Activated CD4-positive, alpha-beta T cell treated with anti-CD3 and anti-CD28 coated beads, Interleukin-10, Interleukin-2, amounts not matched to agents 100 ng/mL and 50 ng/mL, durations not matched to agents 16 hours and 8 hours (primary cell): ENCODE data around the gene MYZAP.
A peak's percentile ranks its signal among the peaks of the same experiment; 100 is the strongest.

ENCODE experiments used
- DNase-seq: peaks from one replicate; pipeline ENCODE4 v3.0.0-alpha.2; 2020

MYZAP gene

GRCh38 chr15:57631386-57632110, 39.8 kb downstream of the MYZAP start:
- no peak for DNase-seq

DNA sequence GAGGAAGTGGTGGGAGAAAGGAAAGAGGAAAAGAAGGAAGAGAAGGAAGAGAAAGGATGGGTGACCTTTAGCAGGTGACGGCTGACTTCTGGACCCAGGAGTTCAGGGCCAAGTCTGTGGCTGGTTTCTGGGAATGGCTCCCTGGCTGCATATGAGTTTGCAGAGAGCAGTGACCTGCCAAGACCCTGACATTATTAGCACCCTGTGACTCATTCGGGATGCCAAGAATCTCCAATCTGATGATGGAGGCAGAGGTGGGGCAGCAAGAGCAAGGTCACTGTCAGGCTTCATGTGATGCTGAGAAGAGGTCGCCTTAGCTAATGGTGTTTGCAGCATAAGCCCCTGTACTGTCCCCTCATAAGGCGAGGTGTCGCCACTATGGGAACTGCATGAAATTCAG, 42.6 kb downstream of the MYZAP start:
- no peak for DNase-seq

- no peak for DNase-seq
Measured at GRCh38 chr15:57635300-57635909, 43.7 kb downstream of the MYZAP start.

GRCh38 chr15:57637846-57638245, 46.1 kb downstream of the MYZAP start:
- no peak for DNase-seq

DNA sequence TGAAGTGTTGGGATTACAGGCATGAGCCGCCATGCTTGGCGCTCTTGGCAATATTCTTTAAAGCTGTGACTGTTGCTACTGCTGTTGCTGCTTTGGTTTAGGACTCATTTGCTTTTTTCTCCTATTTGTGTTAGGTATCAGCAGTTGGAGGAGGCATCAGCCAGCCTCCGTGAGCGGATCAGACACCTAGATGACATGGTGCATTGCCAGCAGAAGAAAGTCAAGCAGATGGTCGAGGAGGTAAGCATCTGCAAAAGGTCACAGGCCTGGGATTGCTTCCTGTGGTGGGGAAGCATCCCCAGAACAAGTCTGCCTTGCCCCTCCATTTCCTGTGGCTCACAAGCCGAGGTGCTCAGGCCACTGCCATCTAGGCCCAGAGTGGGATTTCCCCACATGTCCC, 47.6 kb downstream of the MYZAP start:
- DNase-seq = no peak

- DNase-seq = peak; percentile 32
Measured at GRCh38 chr15:57640930-57641682, 49.4 kb downstream of the MYZAP start.

DNA sequence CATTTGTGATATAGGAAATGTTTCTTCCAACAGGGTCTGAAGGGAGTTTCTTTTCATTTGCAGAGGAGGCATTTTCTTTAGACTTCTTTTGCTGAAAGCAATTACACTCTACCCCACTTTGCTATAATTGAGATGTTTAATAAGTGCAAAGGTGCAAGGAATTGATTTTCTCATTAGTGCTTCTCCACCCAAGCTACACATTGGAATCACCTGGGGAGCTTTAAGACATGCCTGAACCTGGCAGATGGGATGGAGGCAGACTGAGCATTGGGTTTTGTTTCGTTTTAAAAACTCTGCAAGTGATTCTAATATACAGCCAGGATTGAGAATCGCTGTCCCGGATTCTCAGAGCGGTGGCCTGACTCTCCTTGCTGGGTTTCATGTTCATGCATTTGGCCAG, 52.1 kb downstream of the MYZAP start:
- DNase-seq = no peak

- no peak for DNase-seq
Measured at GRCh38 chr15:57646087-57646486, 54.4 kb downstream of the MYZAP start.

DNA sequence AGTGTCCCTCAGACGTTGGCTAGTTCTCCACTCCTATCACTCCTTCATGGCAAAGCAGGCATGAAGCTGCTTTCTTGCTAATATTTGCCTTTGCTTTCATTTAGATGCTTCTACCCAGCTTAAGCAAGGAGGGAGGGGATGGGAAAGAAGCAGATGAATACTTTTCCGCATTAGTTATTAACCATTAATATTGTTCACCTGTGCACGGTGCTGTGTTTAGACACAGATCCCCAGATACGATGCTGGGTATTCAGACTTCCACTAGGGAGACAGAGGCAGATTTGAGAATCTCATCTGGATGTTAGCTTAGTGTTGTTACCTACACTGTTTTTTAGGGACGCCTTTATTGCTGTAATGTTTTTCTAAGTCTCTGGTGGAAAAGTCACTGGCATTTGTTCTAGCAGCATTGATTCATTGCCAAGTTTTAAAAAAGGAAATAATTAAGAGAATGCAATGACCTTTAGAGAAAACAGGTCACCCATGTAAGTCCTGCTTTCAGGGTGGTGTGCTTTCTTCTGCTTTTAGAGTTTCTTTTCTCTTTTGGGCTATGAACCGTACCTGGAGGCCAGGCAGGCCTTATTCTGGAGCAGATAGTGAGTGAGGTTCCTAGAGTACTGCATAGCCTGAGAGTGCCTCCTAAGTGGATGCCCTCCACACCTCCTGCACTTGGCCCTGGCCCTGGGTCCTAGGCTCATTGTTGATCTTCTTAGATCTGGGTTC, 55.5 kb downstream of the MYZAP start:
- no peak for DNase-seq

GRCh38 chr15:57647791-57648130, 56.1 kb downstream of the MYZAP start:
- no peak for DNase-seq

GRCh38 chr15:57649138-57649537, 57.4 kb downstream of the MYZAP start:
- no peak for DNase-seq

- peak; percentile 19 for DNase-seq
Measured at GRCh38 chr15:57651445-57651844, 59.7 kb downstream of the MYZAP start.

GRCh38 chr15:57652481-57652880, 60.8 kb downstream of the MYZAP start:
- DNase-seq = no peak

DNA sequence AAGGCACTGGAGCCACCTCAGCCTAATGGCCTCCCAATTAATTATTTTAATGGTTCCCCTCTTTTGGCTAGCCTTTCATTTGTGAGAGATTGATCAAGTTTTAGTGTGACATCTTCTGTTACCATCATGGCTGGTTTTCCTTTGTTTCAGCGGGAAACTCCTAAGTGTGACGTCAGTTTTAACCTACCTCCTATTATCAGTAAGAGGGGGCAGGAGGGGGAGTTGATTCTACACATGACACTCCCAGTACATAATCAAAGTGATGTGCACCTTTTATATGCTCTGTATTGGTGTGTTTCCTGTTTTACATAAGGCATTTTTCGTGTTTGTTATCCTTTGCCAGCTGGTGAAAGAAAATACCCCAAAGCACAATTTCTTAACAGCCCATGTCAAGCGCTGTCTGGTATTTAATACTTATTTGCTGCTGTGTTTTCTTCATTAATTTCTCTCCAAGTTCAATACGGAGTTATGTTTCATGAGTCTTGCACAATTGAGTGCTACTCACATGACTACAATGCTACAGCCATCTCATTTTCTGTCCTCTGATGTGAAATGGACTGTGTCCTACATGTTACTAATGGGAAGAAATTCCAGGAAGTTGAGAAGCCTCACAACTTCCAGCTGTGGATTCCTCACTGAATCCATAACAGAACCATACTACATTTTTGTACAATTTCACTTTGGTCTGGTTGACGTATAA, 62.6 kb downstream of the MYZAP start:
- DNase-seq = no peak

GRCh38 chr15:57655053-57655452, 63.3 kb downstream of the MYZAP start:
- no peak for DNase-seq

DNA sequence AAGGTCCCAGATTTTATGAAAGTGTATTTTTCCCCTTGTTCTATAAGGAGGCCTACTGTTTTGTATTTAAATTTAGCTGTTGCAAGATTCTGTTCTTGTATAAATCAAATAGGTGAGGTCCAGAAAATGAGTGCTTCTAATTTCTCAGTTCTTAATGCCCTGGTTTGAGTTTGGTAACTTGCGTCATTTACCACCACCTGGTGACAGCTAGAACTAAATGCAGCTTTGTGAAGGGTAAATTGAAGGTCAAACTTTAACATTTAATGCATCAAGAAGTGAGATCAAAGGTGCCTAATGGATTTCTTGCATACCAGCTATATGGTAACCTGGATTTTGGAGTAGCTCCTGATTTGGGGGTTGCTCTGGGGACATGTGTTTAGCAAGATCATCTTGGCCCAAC, 64.1 kb downstream of the MYZAP start:
- DNase-seq = no peak

- no peak for DNase-seq
Measured at GRCh38 chr15:57656434-57656833, 64.7 kb downstream of the MYZAP start.

DNA sequence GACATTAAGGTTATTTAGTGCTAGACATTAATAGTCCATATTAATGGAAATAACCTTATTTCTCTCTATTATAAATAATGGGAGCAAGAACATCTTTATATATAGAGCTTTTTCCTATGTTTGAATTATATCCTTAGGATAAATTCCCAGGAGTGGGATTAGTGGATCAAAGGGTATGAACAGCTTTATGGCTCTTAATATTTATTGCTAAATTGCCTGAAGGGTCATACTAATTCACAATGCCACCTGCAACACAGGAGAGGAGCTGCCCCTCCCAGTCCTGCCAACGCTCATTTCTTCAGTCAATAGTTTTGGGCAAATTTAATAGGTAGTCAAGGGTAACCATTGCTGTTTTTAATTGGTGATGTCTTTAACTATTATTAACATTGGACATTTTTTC, 65.9 kb downstream of the MYZAP start:
- no peak for DNase-seq

- no peak for DNase-seq
Measured at GRCh38 chr15:57662091-57662744, 70.5 kb downstream of the MYZAP start.

GRCh38 chr15:57662802-57663201, 71.1 kb downstream of the MYZAP start:
- DNase-seq = no peak

DNA sequence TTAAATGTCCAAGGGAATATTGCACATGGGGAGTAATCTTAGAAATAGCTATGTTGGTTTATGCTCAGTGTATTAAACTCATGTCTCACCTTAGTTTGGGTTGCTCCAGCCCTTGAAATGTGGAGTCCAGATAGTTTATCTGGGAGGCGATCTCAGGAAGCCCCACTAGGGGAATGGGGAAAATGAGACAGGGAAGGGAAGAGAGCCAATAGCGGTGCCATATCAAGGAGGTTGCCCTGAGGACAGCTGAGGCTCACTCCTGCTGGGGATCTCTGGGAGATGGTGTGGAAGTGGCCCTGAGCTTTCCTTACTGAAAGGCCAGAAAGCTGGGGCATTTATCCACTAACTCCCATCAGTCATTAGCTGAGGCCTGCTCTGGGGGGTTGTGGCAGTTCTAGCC, 71.6 kb downstream of the MYZAP start:
- no peak for DNase-seq

GRCh38 chr15:57665194-57665593, 73.5 kb downstream of the MYZAP start:
- DNase-seq = no peak
